ENCODE data around the gene EEF1AKMT2. TPM values are rescaled to one million over a fixed set of nuclear protein-coding genes. Genes with fewer than 3 reads are reported as not detected.

The EEF1AKMT2 gene
- total and polyA plus RNA-seq, 9 of the 15 experiments (the other 6 are each of a cell fraction or from before 2014, with no cell fraction given) = 9.3 to 34.3 (median 23.7) TPM

GRCh38 chr10:124717911-124718741 is 73.6 kb downstream of the EEF1AKMT2 start (continued):
- TF ChIP-seq SMAD3 (CRISPR knock-in tag; conservative IDR thresholded peaks at IDR 0.05) = 0 out of 2 replicates have a peak, but pooled peaks have one; percentile 57
- TF ChIP-seq ZSCAN29 (IDR thresholded peaks at IDR 0.05) = no peak
- TF ChIP-seq ZNF12 (CRISPR knock-in tag; IDR thresholded peaks at IDR 0.05) = no peak
- no peak for TF ChIP-seq TRIM25 (IDR thresholded peaks at IDR 0.05; ENCODE audit: borderline replicate concordance)
- no peak for TF ChIP-seq CSDE1 (IDR thresholded peaks at IDR 0.05)
- TF ChIP-seq TCF3 (CRISPR knock-in tag; IDR thresholded peaks at IDR 0.05) = peak; percentile 98
- no peak for TF ChIP-seq NFE2L1 (tag; IDR thresholded peaks at IDR 0.05; ENCODE audit: borderline replicate concordance, low read depth)
- no peak for TF ChIP-seq ILF3 (IDR thresholded peaks at IDR 0.05; ENCODE audit: borderline replicate concordance)
- TF ChIP-seq CEBPZ (IDR thresholded peaks at IDR 0.05; ENCODE audit: borderline replicate concordance, low read depth, low read length) = no peak
- no peak for TF ChIP-seq RFX1 (IDR thresholded peaks at IDR 0.05)
- TF ChIP-seq ZNF263 (CRISPR knock-in tag; IDR thresholded peaks at IDR 0.05; ENCODE audit: borderline replicate concordance) = no peak
- TF ChIP-seq ADNP (tag; IDR thresholded peaks at IDR 0.05) = no peak
- TF ChIP-seq ARID4B (CRISPR knock-in tag; IDR thresholded peaks at IDR 0.05) = no peak
- TF ChIP-seq U2AF2 (optimal IDR thresholded peaks at IDR 0.05; ENCODE audit: low read depth, low read length) = no peak
- peak in 1 of 3 experiments; percentile 36 for TF ChIP-seq YY1 (IDR thresholded peaks at IDR 0.05; ENCODE audit: borderline replicate concordance in 1 of 3, control insufficient read depth in 1 of 3, extremely low read depth in 1 of 3, insufficient read depth in 3 of 3, insufficient read length in 1 of 3, insufficient replicate concordance in 2 of 3, low read depth in 1 of 3, low read length in 2 of 3)
- TF ChIP-seq TRIM28 (IDR thresholded peaks at IDR 0.05) = 0 out of 2 replicates have a peak, but pooled peaks have one; percentile 39
- no peak for TF ChIP-seq NEUROD1 (IDR thresholded peaks at IDR 0.05; ENCODE audit: borderline replicate concordance, low read depth, low read length, partially characterized antibody)
